ENCODE results near the gene DNAJC10.
"Not testable (repeated sequence)": the region's sequence is repeated elsewhere in the genome, so short reads cannot be mapped to it uniquely, and the experiment has no call there.

Gene DNAJC10

GRCh38 chr2:182724656-182725055 lies 8.6 kb downstream of the DNAJC10 start:
- in situ Hi-C loops (cut with MboI; ENCODE audit: low sequenced_read_pairs), result no loop called here

GRCh38 chr2:182726473-182726872 lies 10.4 kb downstream of the DNAJC10 start:
- in situ Hi-C loops (cut with MboI; ENCODE audit: low sequenced_read_pairs), result no loop called here

DNA sequence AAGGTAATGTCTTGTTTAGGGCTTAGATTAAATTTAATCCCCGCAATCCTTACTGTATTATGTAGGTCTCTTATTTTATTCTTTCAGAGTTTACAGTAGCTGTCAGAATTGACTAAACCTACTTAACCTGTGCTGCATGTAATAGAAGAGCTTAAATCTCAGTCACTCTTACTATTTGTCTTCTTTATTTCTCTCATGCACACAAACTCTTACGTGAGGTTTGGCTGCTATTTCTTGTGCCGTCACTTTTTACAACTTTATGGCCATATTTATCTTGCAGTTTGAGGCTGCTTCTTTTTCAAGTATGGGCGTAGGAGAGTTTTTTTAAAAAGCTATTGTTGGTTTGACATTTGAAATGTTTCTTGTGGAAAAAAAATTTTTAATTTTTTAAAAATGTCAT lies 12.0 kb downstream of the DNAJC10 start:
- in situ Hi-C loops (cut with MboI; ENCODE audit: low sequenced_read_pairs), result no loop called here

DNA sequence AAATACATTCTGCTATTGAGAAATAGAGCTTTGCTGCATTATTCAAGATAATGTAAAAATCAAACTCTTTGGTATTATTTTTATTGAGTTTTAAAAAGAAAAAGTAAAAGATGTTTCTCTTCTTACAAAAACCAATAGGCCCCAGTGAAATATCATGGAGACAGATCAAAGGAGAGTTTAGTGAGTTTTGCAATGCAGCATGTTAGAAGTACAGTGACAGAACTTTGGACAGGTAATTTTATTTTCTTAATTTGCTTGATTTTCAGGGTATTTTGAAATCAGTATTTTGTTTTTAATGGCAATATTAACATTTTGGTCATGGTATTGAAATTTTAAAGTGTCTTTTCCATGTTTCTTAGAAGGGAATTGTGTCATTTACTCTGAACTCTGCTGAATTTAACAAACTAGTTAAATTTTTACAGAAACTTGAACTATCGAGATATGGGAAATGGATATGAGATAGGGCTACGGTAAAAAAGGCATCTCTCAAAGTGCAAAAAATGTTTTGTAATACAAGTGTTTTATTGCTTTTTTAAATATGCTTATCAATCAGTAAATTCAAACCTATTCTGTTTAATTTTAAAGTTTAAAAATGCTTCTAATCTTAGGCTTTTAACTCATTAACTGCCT lies 13.8 kb downstream of the DNAJC10 start:
- in situ Hi-C loops (cut with MboI; ENCODE audit: low sequenced_read_pairs), result no loop called here

GRCh38 chr2:182730486-182730885 lies 14.4 kb downstream of the DNAJC10 start:
- in situ Hi-C loops (cut with MboI; ENCODE audit: low sequenced_read_pairs), result no loop called here

GRCh38 chr2:182732736-182733135 lies 16.7 kb downstream of the DNAJC10 start:
- in situ Hi-C loops (cut with MboI; ENCODE audit: low sequenced_read_pairs), result no loop called here

- in situ Hi-C loops (cut with MboI; ENCODE audit: low sequenced_read_pairs), result no loop called here
Measured at GRCh38 chr2:182733572-182733971, 17.5 kb downstream of the DNAJC10 start.

- in situ Hi-C loops (cut with MboI; ENCODE audit: low sequenced_read_pairs), result not testable (repeated sequence)
Measured at GRCh38 chr2:182736856-182737255, 20.8 kb downstream of the DNAJC10 start.

GRCh38 chr2:182740701-182741100 lies 24.6 kb downstream of the DNAJC10 start:
- in situ Hi-C loops (cut with MboI; ENCODE audit: low sequenced_read_pairs), result no loop called here

DNA sequence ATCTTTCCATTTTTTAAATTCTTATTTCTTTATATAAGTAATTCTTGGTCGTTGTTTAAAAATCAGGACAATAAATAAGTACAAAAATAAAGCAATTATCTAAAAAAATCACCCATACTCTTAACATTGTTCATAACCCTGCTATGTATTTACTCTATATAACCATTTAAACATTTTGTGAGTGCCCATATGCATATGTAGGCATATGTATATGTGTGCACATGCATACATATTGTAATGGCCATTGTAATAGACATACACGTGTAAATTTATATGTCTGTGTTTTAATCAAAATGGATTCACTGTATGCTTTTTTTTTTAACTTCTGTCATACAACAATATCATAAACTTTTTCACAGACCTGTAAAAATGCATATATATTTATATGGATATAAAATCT lies 25.6 kb downstream of the DNAJC10 start:
- in situ Hi-C loops (cut with MboI; ENCODE audit: low sequenced_read_pairs), result no loop called here

- in situ Hi-C loops (cut with MboI; ENCODE audit: low sequenced_read_pairs), result no loop called here
Measured at GRCh38 chr2:182744490-182744889, 28.4 kb downstream of the DNAJC10 start.

GRCh38 chr2:182745061-182745460 lies 29.0 kb downstream of the DNAJC10 start:
- in situ Hi-C loops (cut with MboI; ENCODE audit: low sequenced_read_pairs), result no loop called here

DNA sequence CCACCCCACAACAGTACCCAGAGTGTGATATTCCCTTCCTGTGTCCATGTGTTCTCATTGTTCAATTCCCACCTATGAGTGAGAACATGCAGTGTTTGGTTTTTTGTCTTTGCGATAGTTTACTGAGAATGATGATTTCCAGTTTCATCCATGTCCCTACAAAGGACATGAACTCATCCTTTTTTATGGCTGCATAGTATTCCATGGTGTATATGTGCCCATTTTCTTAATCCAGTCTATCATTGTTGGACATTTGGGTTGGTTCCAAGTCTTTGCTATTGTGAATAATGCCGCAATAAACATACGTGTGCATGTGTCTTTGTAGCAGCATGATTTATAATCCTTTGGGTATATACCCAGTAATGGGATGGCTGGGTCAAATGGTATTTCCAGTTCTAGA lies 29.8 kb downstream of the DNAJC10 start:
- in situ Hi-C loops (cut with MboI; ENCODE audit: low sequenced_read_pairs), result not testable (repeated sequence)

- in situ Hi-C loops (cut with MboI; ENCODE audit: low sequenced_read_pairs), result no loop called here
Measured at GRCh38 chr2:182754231-182754630, 38.2 kb downstream of the DNAJC10 start.

DNA sequence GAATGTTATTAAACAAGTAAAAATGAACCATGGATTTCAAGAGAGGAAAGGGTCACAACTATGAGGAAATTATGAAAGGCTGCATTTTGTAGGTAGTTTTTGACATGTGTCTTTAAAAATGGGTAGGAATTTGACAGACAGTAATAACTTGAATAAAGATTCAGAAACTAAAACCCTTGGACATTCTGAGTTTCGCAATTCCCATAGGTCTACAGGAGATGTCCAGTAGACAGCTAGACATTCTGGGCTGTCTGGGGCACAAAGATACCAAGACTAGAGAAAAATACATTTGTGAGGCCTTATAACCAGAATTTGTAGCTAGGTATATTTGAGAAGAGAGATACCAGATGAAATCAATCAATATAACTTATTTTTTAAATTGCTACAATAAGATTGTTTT lies 42.3 kb downstream of the DNAJC10 start:
- in situ Hi-C loops (cut with MboI; ENCODE audit: low sequenced_read_pairs), result no loop called here

DNA sequence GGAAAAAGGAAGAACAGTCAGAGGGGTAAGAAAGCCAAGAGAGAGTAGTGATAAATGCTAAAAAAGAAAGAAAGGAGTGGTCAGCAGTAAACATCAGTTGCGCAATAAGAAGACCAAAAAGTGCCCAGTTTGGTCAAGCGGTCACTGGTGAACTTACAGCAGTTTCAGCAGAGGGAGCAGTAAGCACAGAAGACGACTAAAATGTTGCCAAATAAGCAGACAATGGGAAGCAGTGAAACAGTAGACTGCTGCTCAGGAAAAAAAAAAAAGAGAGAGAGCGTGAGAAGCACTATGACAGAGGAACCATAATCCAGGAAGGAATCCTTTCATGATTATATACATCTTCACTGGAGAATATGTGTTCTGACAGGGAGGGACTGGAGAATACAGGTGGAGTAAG lies 45.8 kb downstream of the DNAJC10 start:
- in situ Hi-C loops (cut with MboI; ENCODE audit: low sequenced_read_pairs), result no loop called here

- in situ Hi-C loops (cut with MboI; ENCODE audit: low sequenced_read_pairs), result no loop called here
Measured at GRCh38 chr2:182763311-182763912, 47.4 kb downstream of the DNAJC10 start.

DNA sequence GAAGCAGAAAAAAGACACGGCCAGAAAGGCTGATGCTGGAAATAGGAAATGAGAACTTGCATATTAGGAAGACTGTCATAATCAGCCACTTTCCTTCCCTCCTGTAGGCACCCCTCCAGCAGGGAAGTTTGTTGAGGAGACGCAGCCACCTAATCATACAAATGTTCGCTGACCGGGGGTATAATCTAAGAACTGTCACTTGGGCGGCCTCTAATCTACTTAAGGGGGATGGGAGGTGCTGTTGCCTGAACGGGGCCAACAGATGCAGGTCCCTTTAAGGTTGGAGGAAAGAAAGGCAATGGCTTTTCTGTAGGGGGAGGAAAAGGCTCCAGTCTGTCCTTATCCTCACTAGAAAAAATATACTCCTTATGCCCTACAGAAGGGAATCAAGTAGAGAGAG lies 50.6 kb downstream of the DNAJC10 start:
- in situ Hi-C loops (cut with MboI; ENCODE audit: low sequenced_read_pairs), result no loop called here

DNA sequence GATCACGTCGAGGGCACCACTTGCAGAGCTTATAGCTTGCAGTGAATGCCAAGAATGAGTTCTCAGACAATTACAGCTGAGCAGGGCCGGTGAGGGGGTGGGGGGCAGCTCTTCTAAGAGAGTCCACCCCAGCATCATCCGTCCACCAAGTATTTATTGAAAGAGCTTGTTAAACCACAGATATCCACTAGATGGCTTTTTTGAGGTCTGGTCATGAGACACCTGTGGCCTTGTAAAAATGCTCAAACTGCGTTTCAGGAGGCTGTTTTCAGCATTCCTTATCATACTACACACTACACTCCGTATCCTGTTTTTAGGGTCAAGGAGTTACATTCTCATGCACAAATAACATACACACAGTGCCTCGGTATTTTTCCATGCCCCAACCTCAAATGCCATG lies 51.5 kb downstream of the DNAJC10 start:
- in situ Hi-C loops (cut with MboI; ENCODE audit: low sequenced_read_pairs), result no loop called here

- in situ Hi-C loops (cut with MboI; ENCODE audit: low sequenced_read_pairs), result not testable (repeated sequence)
Measured at GRCh38 chr2:182768950-182769349, 52.9 kb downstream of the DNAJC10 start.

DNA sequence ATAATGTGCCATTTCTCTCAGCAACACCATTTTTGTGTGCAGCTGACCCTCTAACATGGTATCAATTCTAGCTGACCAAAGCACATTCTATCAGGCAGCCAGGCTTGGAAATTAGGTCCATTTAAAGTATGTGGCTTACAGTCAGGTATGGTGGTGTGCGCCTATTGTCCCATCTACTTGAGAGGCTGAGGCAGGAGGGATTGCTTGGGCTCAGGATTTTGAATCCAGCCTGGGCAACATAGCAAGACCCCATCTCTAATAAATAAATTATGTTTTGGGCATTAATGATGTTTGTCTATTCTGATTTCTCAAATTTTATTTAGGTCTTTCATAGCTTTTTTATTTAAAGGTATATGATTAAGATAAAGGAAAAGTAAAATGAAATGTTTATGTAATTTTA lies 63.3 kb downstream of the DNAJC10 start:
- in situ Hi-C loops (cut with MboI; ENCODE audit: low sequenced_read_pairs), result no loop called here

- in situ Hi-C loops (cut with MboI; ENCODE audit: low sequenced_read_pairs), result not testable (repeated sequence)
Measured at GRCh38 chr2:182781099-182781498, 65.0 kb downstream of the DNAJC10 start.

DNA sequence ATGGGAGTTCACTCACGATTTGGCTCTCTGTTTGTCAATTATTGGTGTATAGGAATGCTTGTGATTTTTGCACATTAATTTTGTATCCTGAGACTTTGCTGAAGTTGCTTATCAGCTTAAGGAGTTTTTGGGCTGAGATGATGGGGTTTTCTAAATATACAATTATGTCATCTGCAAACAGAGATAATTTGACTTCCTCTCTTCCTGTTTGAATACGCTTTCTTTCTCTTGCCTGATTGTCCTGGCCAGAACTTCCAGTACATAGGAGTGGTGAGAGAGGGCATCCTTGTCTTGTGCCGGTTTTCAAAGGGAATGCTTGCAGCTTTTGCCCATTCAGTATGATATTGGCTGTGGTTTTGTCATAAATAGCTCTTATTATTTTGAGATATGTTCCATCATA lies 66.6 kb downstream of the DNAJC10 start:
- in situ Hi-C loops (cut with MboI; ENCODE audit: low sequenced_read_pairs), result not testable (repeated sequence)

Measured in HL-60/S4 treated with phorbol 12-myristate 13-acetate at 8.2 ng/mL for 4 days and 3 days (cell line).